CD14-positive monocyte (primary cell): ENCODE measurements around the gene BRSK2. TPM values are rescaled to one million over a fixed set of nuclear protein-coding genes. Genes with fewer than 3 reads are reported as not detected.

Experiments used
- DNase-seq, 3 donors: peaks; one replicate each; pipeline ENCODE4 v3.0.0-alpha.2; 2011 to 2022
- H2AFZ ChIP-seq: 2 replicates; pipeline ENCODE4 v1.6.0; 2012; ENCODE audit warnings: mild to moderate bottlenecking, low read depth, low read length, inconsistent platforms; ENCODE audit not compliant: insufficient read depth, poor library complexity, severe bottlenecking
- H3K27ac ChIP-seq, 2 donors: 1 replicate in 1 of 2; 2 replicates in 1 of 2; pipeline ENCODE4 v1.5.1; 2012 to 2013; ENCODE audit warnings: low read length in 2 of 2, control low read depth in 1 of 2, inconsistent platforms in 1 of 2, low read depth in 1 of 2, mild to moderate bottlenecking in 1 of 2
- H3K27me3 ChIP-seq, 2 donors: one replicate each; pipeline versions ENCODE4 v1.6.0 to v1.6.1; 2011 to 2013; ENCODE audit warnings: low read length in 2 of 2; ENCODE audit not compliant: control insufficient read depth in 2 of 2, insufficient read depth in 2 of 2
- H3K36me3 ChIP-seq, 2 donors: replicated peaks in 1 of 2; 1 replicate in 1 of 2; 2 replicates in 1 of 2; pipeline versions ENCODE4 v1.5.1 to v1.6.1; 2012 to 2013; ENCODE audit warnings: low read length in 2 of 2, control low read depth in 1 of 2, inconsistent platforms in 1 of 2, mild to moderate bottlenecking in 1 of 2; ENCODE audit not compliant: insufficient read depth in 2 of 2, control insufficient read depth in 1 of 2
- H3K4me1 ChIP-seq, 2 donors: 1 replicate in 1 of 2; 2 replicates in 1 of 2; pipeline versions ENCODE4 v1.5.1 to v1.6.1; 2012 to 2013; ENCODE audit warnings: low read length in 2 of 2, control low read depth in 1 of 2, inconsistent platforms in 1 of 2, mild to moderate bottlenecking in 1 of 2, moderate library complexity in 1 of 2; ENCODE audit not compliant: insufficient read depth in 2 of 2, control insufficient read depth in 1 of 2
- H3K4me2 ChIP-seq: replicated peaks from 2 replicates; pipeline ENCODE3; 2012; ENCODE audit warnings: low read length, moderate library complexity, mild to moderate bottlenecking; ENCODE audit not compliant: poor library complexity, severe bottlenecking; ENCODE audit errors: extremely low read depth
- H3K4me3 ChIP-seq, 3 experiments: fragments of 200-600 bp in 1 of 3; sonication (generic) in 1 of 3; replicated peaks in 1 of 3; 1 replicate in 2 of 3; 2 replicates in 1 of 3; pipeline ENCODE4 v1.5.1; 2011 to 2013; ENCODE audit warnings: low read length in 3 of 3, mild to moderate bottlenecking in 3 of 3, control low read depth in 2 of 3, low read depth in 2 of 3, inconsistent platforms in 1 of 3, moderate library complexity in 1 of 3
- H3K79me2 ChIP-seq: 2 replicates; pipeline ENCODE4 v1.6.0; 2012; ENCODE audit warnings: mild to moderate bottlenecking, control low read depth, inconsistent platforms, low read length, moderate library complexity; ENCODE audit not compliant: insufficient read depth
- H3K9ac ChIP-seq: 2 replicates; pipeline ENCODE4 v1.6.0; 2017; ENCODE audit warnings: low read length, mild to moderate bottlenecking; ENCODE audit not compliant: insufficient read depth, poor library complexity, severe bottlenecking
- H3K9me3 ChIP-seq, 2 donors: replicated peaks in 1 of 2; 1 replicate in 1 of 2; 2 replicates in 1 of 2; pipeline versions ENCODE4 v1.5.1 to v1.6.1; 2012 to 2013; ENCODE audit warnings: low read length in 2 of 2, control low read depth in 1 of 2; ENCODE audit not compliant: control insufficient read depth in 1 of 2, insufficient read depth in 1 of 2
- H4K20me1 ChIP-seq: 2 replicates; pipeline ENCODE4 v1.6.0; 2012; ENCODE audit warnings: mild to moderate bottlenecking, low read length, control low read depth, moderate library complexity; ENCODE audit not compliant: insufficient read depth
- H3K27ac Mint-ChIP-seq, 7 donors: one replicate each; pipeline ENCODE4 v1.8.0; 2020; ENCODE audit warnings: mild to moderate bottlenecking in 7 of 7, mixed read lengths in 7 of 7, moderate library complexity in 6 of 7, inconsistent platforms in 2 of 7
- H3K27me3 Mint-ChIP-seq, 3 donors: one replicate each; pipeline ENCODE4 v1.8.0; 2021 to 2022; ENCODE audit warnings: low read depth in 3 of 3, mild to moderate bottlenecking in 3 of 3, mixed read lengths in 3 of 3, moderate library complexity in 3 of 3, inconsistent platforms in 1 of 3
- H3K36me3 Mint-ChIP-seq, 2 donors: one replicate each; pipeline ENCODE4 v1.8.0; 2020; ENCODE audit warnings: mixed read lengths in 2 of 2, inconsistent platforms in 1 of 2, mild to moderate bottlenecking in 1 of 2
- H3K4me1 Mint-ChIP-seq: one replicate; pipeline ENCODE4 v1.8.0; 2020; ENCODE audit warnings: mild to moderate bottlenecking, mixed read lengths
- H3K4me3 Mint-ChIP-seq, 2 donors: one replicate each; pipeline ENCODE4 v1.8.0; 2020; ENCODE audit warnings: mild to moderate bottlenecking in 2 of 2, mixed read lengths in 2 of 2, moderate library complexity in 1 of 2
- H3K9me3 Mint-ChIP-seq, 7 donors: one replicate each; pipeline ENCODE4 v1.8.0; 2020 to 2022; ENCODE audit warnings: mixed read lengths in 7 of 7, mild to moderate bottlenecking in 6 of 7, moderate library complexity in 6 of 7, inconsistent platforms in 2 of 7
- CTCF ChIP-seq: fragments of 200-600 bp; IDR thresholded peaks from one replicate; pipeline ENCODE4 v1.8.0; 2022; ENCODE audit warnings: antibody characterized with exemption, mild to moderate bottlenecking
- WGBS: methylation state at CpG from one replicate; pipeline ENCODE4 v1.1.5; 2013; ENCODE audit warnings: missing lambda C conversion rate; ENCODE audit not compliant: insufficient coverage; 5-methylcytosine and 5-hydroxymethylcytosine counted together
- intact Hi-C, 2 donors: fragments of 100-400 bp; cut with micrococcal nuclease; formaldehyde crosslinking; loops; one replicate each; pipeline versions ENCODE4 v1.15.0 to v1.15.1; 2023
- polyA plus RNA-seq, 3 donors: library from polyadenylated mRNA; depleted of rRNA in 1 of 3; unstranded in 2 of 3; stranded (reverse) in 1 of 3; fragments of 300-500 nt in 2 of 3; fragments of >200 nt in 1 of 3; fragmentation: Illumina TruSeq in 2 of 3; gene quantifications; 1 replicate in 2 of 3; 2 replicates in 1 of 3; pipeline ENCODE4 v1.2.3, GENCODE V29; 2012 to 2021

Gene BRSK2
- polyA plus RNA-seq, 3 donors, result 0.13 TPM; not detected in 2

GRCh38 chr11:1468002-1468401, 78.3 kb downstream of the BRSK2 start:
- peaks cover 24 to 46% of the 10 kb centered on the region in 2 donors for H3K36me3 ChIP-seq
- no peak for DNase-seq
- no peak overlapping the region for H3K4me3 ChIP-seq
- H4K20me1 ChIP-seq, result no peaks in the 10 kb centered on the region
- H3K9me3 Mint-ChIP-seq, result peaks cover 7 to 22% (median 11%) of the 10 kb centered on the region in 7 donors
- H3K4me1 Mint-ChIP-seq, result no peaks in the 10 kb centered on the region
- no peaks in the 10 kb centered on the region for H3K4me1 ChIP-seq
- peaks cover 0 to 25% of the 10 kb centered on the region in 2 donors for H3K9me3 ChIP-seq
- no peaks in the 10 kb centered on the region for H3K79me2 ChIP-seq
- peaks cover 0 to 5% (median 0%) of the 10 kb centered on the region in 3 donors for H3K27me3 Mint-ChIP-seq
- no peak for TF ChIP-seq CTCF
- H3K4me2 ChIP-seq, result no peak overlapping the region
- H3K27ac Mint-ChIP-seq, result no peak overlapping the region
- no peak overlapping the region for H3K27ac ChIP-seq
- WGBS, result 95% methylated on average over 18 of the region's 18 CpGs
- H3K4me3 Mint-ChIP-seq, result no peak overlapping the region
- intact Hi-C loops, result no loop called here
- no peaks in the 10 kb centered on the region for H3K27me3 ChIP-seq
- no peak overlapping the region for H3K9ac ChIP-seq
- no peak overlapping the region for H2AFZ ChIP-seq
- peaks cover 31 to 47% of the 10 kb centered on the region in 2 donors for H3K36me3 Mint-ChIP-seq

- no peak overlapping the region for H3K27ac ChIP-seq
- no peak overlapping the region for H3K9ac ChIP-seq
- peaks cover 30 to 52% of the 10 kb centered on the region in 2 donors for H3K36me3 ChIP-seq
- 93% methylated on average over 19 of the region's 19 CpGs for WGBS
- no peak for DNase-seq
- H2AFZ ChIP-seq, result no peak overlapping the region
- Mint-ChIP-seq H3K4me3 (no peak overlapping the region), H3K9me3 (peaks cover 7 to 22% (median 10%) of the 10 kb centered on the region in 7 donors), H3K27me3 (peaks cover 0 to 5% (median 0%) of the 10 kb centered on the region in 3 donors), H3K36me3 (peaks cover 37 to 53% of the 10 kb centered on the region in 2 donors), H3K4me1 (no peaks in the 10 kb centered on the region), H3K27ac (no peak overlapping the region)
- H4K20me1 ChIP-seq, result no peaks in the 10 kb centered on the region
- TF ChIP-seq CTCF, result no peak
- H3K4me2 ChIP-seq, result no peak overlapping the region
- no peaks in the 10 kb centered on the region for H3K27me3 ChIP-seq
- H3K4me3 ChIP-seq, result no peak overlapping the region
- intact Hi-C loops, result no loop called here
- no peaks in the 10 kb centered on the region for H3K4me1 ChIP-seq
- peaks cover 0 to 22% of the 10 kb centered on the region in 2 donors for H3K9me3 ChIP-seq
- no peaks in the 10 kb centered on the region for H3K79me2 ChIP-seq
Observed at GRCh38 chr11:1468473-1469066, 78.8 kb downstream of the BRSK2 start.
